GM20431 (cell line): ENCODE measurements around the gene DENND1B.
"Not testable (repeated sequence)": the region's sequence is repeated elsewhere in the genome, so short reads cannot be mapped to it uniquely, and the experiment has no call there.

Source experiments
- in situ Hi-C: fragments of 300-500 bp; cut with MseI, MboI; formaldehyde crosslinking; loops from one replicate; pipeline ENCODE4 v1.15.0; 2020; ENCODE audit warnings: low sequenced_read_pairs; ENCODE audit not compliant: unreplicated experiment

DENND1B gene

DNA sequence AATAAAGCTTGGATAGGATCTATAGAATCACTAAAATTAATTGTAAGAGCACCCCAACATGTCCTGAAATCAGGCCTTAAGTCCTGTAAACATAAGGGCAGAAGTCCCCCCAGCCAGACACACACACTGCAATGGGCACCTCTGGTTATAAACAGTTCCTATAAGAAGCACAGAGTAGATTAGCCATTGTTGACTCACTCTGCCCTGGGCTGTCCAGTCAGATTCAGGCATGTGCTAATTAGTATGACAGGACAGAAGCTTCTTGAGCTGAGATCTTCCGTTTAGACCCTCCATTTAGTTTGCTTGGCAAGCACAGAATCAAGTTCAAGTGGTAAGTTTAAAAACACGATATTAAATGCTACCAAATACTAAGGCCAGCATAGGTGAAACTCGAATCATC lies 11.8 kb upstream of the DENND1B start:
- in situ Hi-C loops: no loop called here

- in situ Hi-C loops: no loop called here
Observed at GRCh38 chr1:197786280-197786679, 11.0 kb upstream of the DENND1B start.

DNA sequence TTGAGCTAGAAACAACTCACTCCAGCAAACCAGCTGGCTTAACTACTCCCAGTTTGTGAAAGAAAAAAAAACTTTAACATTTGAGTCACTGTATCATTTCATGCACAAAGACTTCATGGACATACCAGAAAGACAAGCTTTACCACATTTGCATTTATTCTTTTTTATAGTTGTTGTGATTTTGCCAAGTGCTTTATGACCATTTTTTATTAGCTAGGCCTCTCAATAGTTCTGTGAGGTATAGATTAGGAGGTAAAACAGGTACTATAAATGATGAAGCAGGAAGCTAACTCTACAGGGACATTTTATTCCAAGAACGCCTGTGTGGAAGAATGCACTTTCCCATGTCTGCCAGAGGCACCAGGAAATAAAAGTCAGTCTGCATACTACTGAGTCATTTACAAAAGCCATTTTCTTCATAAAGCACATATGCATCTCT lies 8.2 kb upstream of the DENND1B start:
- in situ Hi-C loops: no loop called here

DNA sequence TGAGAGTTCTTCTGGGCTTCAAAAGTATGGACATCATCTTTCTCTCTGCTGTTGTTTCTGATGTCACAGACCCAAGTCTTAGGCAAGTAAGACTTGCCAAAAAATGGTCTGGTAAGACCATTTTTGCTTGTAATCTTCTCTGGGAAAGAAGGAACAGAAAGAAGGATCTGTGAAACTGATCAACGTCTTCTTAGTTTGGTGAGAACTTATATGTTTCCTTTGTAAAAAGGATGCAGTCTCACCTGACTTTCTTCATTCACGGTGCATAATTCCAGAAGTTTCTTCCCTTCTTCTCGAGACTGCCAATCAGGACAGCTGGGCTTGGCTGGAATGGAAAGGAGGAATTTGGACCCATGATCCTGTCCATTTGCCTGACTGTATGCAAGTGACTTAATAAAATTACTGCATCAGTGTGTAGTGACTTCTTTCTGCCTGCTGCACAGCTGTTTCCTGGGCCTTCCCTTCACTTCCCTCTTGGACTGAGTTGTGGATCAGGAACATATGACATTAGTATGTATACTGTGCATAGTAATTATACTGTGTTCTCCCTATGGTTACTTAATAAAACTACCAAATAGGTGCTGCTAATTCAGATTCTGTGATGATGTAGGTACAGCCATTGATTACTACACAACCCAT lies 7.6 kb upstream of the DENND1B start:
- in situ Hi-C loops: no loop called here

DNA sequence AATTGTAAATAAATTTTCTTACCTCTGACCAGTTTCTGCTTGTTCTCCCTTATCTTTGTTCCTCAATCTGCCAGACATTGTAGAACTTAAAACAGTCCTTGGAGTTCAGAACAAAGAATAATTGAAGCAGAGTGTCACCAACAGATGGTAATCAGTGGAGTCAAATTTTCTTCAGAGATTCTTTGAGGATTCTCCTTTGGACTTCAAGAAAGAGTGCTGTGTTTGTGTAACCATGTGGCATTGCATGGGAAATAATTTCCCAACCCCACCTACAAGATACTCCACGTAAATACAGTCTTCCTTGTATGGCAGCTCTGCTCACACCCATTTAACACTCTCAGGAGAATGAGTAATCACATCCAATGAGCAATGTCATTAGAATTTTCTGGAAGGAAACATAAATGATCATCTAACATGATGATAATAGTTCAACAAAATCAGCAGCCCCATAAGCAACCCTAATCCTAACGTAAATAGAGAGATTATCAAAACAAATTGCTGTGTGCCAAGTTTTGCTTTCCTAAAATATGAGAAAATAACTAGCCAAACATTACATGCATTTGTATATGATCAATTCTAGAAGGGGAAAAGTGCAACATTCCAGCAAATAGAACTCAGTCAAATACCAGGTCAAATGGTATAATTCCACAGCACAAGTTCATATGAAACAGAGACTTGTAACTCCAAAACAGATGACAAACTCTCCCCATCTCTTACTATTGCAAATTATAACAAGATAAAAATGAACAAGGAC lies 6.9 kb upstream of the DENND1B start:
- in situ Hi-C loops: no loop called here

DNA sequence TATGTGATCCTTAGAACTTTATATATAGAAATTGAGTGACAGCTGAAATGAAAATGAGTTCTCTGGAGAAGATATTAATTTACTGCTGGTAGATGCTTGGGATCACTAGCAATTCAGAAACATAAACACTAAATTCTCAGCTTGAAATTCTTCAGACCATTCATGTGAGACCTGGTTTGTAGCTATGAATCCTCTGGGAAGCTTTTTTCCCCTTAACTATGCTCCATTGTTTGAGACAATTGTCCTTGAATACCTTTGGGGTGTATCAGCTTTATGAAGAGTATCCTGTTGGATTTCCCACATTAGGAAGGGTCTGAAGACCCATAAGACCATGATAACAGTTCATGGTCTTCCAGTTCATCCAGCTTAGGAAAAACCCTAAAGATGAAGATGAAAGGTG lies 4.6 kb upstream of the DENND1B start:
- in situ Hi-C loops: no loop called here

GRCh38 chr1:197778366-197778945 lies 3.2 kb upstream of the DENND1B start:
- in situ Hi-C loops: no loop called here

DNA sequence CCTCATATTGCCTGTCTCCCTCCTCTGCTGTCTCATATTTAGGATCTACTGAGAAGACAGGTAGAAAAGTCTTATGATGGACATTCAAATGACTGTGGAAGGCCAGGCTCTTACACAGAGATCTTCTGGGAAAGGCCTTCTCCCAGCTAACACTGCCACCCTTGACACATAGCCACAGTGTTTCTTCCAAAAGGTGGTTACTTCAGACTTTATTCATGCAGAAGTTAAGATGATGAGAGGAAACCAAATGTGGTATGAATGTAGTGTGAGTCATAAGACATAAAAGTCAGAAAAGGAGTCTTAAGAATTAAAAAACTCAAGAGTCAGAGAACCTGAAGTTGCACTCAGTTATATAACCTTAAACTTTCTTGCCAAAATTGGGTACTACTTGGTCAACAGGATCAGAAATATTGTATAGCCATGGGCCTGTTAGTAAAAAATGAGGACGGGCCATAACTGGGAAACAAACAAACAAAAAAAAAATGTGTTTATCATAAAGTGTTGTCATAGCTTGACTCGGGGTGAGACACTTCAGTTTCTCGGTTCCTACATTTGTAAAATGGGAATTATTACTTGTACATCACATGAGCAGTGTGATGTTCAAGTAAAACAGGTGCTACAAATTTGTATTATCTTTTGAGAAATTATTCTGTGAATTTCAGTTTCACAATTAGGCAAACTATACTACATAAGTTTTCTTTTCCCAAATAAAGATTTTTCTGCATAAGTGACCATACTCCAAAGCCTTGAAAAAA lies 1.2 kb upstream of the DENND1B start:
- in situ Hi-C loops: no loop called here

GRCh38 chr1:197774466-197775281 lies 606 bp downstream of the DENND1B start:
- in situ Hi-C loops: no loop called here

GRCh38 chr1:197773856-197774255 lies 1.4 kb downstream of the DENND1B start:
- in situ Hi-C loops: no loop called here

DNA sequence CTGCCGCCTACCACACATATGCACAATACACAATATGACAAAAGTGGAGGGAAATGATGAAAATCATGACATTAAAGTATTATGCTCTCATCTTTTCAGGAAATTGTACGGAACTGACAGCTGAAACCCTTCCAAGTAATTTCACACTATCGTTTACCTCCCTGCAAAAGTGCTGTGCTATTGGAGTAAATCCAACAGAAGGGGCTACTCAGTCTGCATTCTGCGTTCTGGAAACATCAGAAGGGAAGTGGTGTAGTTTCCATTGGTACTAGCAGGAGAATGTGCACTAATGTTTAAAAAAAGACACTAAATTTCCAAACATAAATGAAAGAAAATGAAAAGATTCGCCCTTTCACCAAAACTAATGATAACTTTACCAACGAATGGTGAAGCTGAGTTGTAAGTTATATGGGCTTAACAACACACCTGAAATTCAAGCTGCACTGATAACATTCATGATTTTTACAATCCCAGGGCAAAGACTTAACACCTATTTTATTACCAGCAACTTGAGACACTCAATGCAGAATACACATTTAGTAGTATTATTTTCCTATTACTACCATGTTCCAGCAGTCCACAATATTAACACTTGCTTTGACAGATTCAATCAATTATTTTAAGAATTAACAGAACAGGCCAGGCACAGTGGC lies 3.2 kb downstream of the DENND1B start:
- in situ Hi-C loops: no loop called here

GRCh38 chr1:197771386-197771785 lies 3.9 kb downstream of the DENND1B start:
- in situ Hi-C loops: no loop called here

- in situ Hi-C loops: no loop called here
Observed at GRCh38 chr1:197770243-197770642, 5.0 kb downstream of the DENND1B start.

DNA sequence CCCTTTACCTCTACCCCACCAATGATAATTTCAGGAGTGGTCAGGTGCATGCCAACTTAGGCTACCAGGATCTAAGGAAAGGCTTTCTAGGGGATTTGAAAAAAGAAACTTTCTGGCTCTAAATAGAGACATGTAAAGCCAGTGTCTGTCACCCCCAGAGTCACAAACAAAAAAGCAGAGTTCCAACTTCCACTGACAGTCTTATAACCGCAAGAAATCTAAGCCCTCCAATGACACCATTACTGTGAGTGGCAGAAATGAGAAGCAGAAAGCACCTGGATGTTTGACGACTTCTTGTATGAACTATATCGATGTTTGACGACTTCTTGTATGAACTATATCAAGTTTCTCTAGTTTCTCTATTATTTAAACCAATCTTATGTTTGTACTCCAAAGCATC lies 6.0 kb downstream of the DENND1B start:
- in situ Hi-C loops: no loop called here

GRCh38 chr1:197768014-197768805 lies 7.1 kb downstream of the DENND1B start:
- in situ Hi-C loops: no loop called here

- in situ Hi-C loops: no loop called here
Observed at GRCh38 chr1:197763769-197764168, 11.5 kb downstream of the DENND1B start.

GRCh38 chr1:197763307-197763706 lies 12.0 kb downstream of the DENND1B start:
- in situ Hi-C loops: no loop called here

- in situ Hi-C loops: no loop called here
Observed at GRCh38 chr1:197761654-197762053, 13.6 kb downstream of the DENND1B start.

- in situ Hi-C loops: not testable (repeated sequence)
Observed at GRCh38 chr1:197755553-197755952, 19.7 kb downstream of the DENND1B start.
